WI38 (cell line): ENCODE measurements around the gene SARM1.

Source experiments
- H3K4me3 ChIP-seq: 2 replicates; pipeline ENCODE4 v1.5.1; 2011; ENCODE audit warnings: low read depth, mild to moderate bottlenecking, control low read depth, low read length
- CTCF ChIP-seq: IDR thresholded peaks from 2 replicates; pipeline ENCODE4 v1.5.1; 2012; ENCODE audit warnings: low read depth, mild to moderate bottlenecking, control low read depth, low read length

The SARM1 gene

GRCh38 chr17:28390563-28390962 lies 19.1 kb downstream of the SARM1 start:
- no peak for TF ChIP-seq CTCF
- H3K4me3 ChIP-seq, result no peak overlapping the region

DNA sequence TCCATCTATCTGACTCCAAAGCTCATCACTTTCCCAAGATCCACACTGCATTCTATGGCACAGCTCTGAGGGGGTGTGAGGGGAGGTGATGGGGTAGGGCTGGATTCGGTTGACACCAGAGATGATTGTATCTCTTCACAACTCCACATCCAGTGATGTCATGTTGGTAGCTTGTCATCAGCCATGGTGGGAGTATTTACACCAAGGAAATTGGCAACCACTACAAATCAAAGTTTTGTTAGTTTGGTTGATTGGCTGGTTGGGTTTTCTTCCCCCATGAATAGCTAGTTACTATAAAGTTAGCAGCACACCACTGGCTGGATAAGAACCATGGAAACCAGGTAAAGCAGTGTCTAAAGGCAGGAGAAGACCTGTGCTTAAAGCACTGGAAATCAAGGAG lies 19.5 kb downstream of the SARM1 start:
- no peak overlapping the region for H3K4me3 ChIP-seq
- no peak for TF ChIP-seq CTCF

GRCh38 chr17:28391401-28391800 lies 19.9 kb downstream of the SARM1 start:
- H3K4me3 ChIP-seq, result no peak overlapping the region
- no peak for TF ChIP-seq CTCF

- H3K4me3 ChIP-seq, result no peak overlapping the region
- no peak for TF ChIP-seq CTCF
These were observed 21.0 kb downstream of the SARM1 start for GRCh38 chr17:28392491-28392890.

DNA sequence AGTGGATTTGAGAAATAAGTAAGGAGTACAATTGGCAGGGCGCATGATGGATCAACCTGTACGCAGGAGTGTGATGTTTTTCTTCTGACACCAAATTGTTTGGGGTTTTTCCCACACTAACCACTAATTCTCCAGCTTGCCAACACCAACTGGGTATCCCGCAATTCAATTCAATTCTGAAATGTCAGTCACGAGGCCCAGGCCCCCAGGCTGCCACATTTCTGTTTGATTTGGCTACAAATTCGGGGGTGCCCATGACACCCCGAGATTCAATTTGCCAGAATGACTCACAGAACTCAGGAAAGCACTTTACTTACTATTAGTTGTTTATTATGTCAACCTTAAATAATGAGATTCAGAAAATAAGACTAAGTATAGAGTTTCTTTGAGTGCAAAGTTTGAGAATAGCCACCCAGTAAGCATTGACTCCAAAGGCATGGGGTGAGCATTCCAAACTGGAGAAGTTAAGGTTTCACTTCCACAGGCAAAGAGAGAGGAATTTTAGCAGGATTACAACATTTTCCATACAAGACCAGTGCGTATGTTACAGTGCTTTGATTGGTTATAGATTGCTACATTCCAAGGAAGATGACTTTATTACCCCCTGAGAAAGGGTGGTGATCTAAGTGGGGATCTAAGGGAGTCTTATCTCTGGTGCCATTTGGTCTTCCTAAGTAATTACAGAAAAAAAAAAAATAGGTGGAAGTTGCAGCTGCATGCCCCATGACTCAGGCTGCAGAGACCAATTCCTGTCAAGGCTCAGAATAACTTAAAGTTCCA lies 23.0 kb downstream of the SARM1 start:
- no peak for TF ChIP-seq CTCF
- H3K4me3 ChIP-seq, result no peak overlapping the region

DNA sequence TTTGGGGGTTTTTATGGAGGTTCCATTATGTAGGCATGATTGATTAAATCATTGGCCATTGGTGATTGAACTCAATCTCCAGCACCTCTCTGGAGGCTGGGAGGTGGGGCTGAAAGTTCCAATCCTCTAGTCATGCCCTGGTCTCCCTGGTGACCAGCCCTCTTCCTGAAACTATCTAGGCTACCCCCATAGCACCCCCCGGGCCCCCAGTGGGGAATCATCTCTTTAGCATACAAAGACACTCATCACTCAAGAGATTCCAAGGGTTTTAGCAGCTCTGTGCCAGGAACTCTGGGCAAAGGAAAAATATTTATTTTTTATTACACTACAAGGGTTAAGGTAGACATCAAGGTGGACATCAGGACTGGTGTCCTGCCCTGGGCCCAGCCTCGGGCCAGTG lies 23.9 kb downstream of the SARM1 start:
- no peak for TF ChIP-seq CTCF
- no peak overlapping the region for H3K4me3 ChIP-seq

DNA sequence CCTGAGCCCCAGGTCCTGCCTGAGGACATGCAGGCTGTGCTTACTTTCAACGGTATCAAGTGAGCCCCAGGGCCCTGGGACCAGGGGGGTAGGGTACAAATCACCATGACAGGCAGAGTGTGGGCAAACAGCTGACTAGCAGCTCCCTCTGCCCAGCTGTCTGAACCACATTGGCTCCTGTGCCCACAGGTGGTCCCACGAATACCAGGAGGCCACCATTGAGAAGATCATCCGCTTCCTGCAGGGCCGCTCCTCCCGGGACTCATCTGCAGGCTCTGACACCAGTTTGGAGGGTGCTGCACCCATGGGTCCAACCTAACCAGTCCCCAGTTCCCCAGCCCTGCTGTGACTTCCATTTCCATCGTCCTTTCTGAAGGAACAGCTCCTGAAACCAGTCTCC lies 24.5 kb downstream of the SARM1 start:
- no peak for TF ChIP-seq CTCF
- no peak overlapping the region for H3K4me3 ChIP-seq
